OCI-LY1 (cell line): ENCODE measurements around the gene SYT15.
"Not testable (repeated sequence)": the region's sequence is repeated elsewhere in the genome, so short reads cannot be mapped to it uniquely, and the experiment has no call there.

Source experiments
- H2AFZ ChIP-seq: fragments of 200-600 bp; sonication (generic), shearing (Covaris generic); 2 replicates; pipeline ENCODE4 v1.6.0; 2014; ENCODE audit warnings: antibody characterized with exemption, mild to moderate bottlenecking, low read length
- H3F3A ChIP-seq: fragments of 200-600 bp; sonication (generic), shearing (Covaris generic); 2 replicates; pipeline ENCODE4 v1.6.0; 2014; ENCODE audit warnings: mild to moderate bottlenecking, antibody characterized with exemption, low read length, moderate library complexity; ENCODE audit not compliant: insufficient read depth
- H3K27ac ChIP-seq: fragments of 200-600 bp; sonication (generic); 2 replicates; pipeline ENCODE4 v1.5.1; 2014; ENCODE audit warnings: low read length, mixed run types, mild to moderate bottlenecking, low read depth; ENCODE audit not compliant: poor library complexity, severe bottlenecking
- H3K27me3 ChIP-seq: fragments of 200-600 bp; sonication (generic); 2 replicates; pipeline ENCODE4 v1.6.0; 2014; ENCODE audit warnings: antibody characterized with exemption, mild to moderate bottlenecking, low read length, moderate library complexity; ENCODE audit not compliant: insufficient read depth
- H3K36me3 ChIP-seq: fragments of 200-600 bp; sonication (generic); 2 replicates; pipeline ENCODE4 v1.6.1; 2014; ENCODE audit warnings: mild to moderate bottlenecking, antibody characterized with exemption, low read length, moderate library complexity, mixed read lengths; ENCODE audit not compliant: insufficient read depth
- H3K4me1 ChIP-seq: fragments of 200-600 bp; sonication (generic); 2 replicates; pipeline ENCODE4 v1.5.1; 2014; ENCODE audit warnings: mild to moderate bottlenecking, low read length, moderate library complexity; ENCODE audit not compliant: insufficient read depth, severe bottlenecking
- H3K4me2 ChIP-seq: fragments of 200-600 bp; sonication (generic), shearing (Covaris generic); 2 replicates; pipeline ENCODE4 v1.6.1; 2014; ENCODE audit warnings: low read length
- H3K4me3 ChIP-seq: fragments of 200-600 bp; sonication (generic); 2 replicates; pipeline ENCODE4 v1.5.1; 2014; ENCODE audit warnings: low read length, low read depth, mild to moderate bottlenecking, mixed read lengths; ENCODE audit not compliant: poor library complexity, severe bottlenecking
- H3K79me2 ChIP-seq: fragments of 200-600 bp; shearing (Covaris generic); 2 replicates; pipeline ENCODE4 v1.6.1; 2016; ENCODE audit warnings: mixed run types, low read length, mixed read lengths; ENCODE audit not compliant: insufficient read depth
- H3K9ac ChIP-seq: fragments of 200-600 bp; sonication (generic), shearing (Covaris generic); 2 replicates; pipeline ENCODE4 v1.6.1; 2014; ENCODE audit warnings: mild to moderate bottlenecking, low read length, mixed read lengths
- H3K9me2 ChIP-seq: fragments of 200-600 bp; sonication (generic), shearing (Covaris generic); 2 replicates; pipeline ENCODE4 v1.6.1; 2014; ENCODE audit warnings: low read depth, mild to moderate bottlenecking, low read length, mixed read lengths
- H3K9me3 ChIP-seq: fragments of 200-600 bp; shearing (Covaris generic); 2 replicates; pipeline ENCODE4 v1.6.1; 2014; ENCODE audit warnings: low read length, mixed read lengths
- H4K20me1 ChIP-seq: fragments of 200-600 bp; sonication (generic), shearing (Covaris generic); 2 replicates; pipeline ENCODE4 v1.6.0; 2016; ENCODE audit warnings: mild to moderate bottlenecking, low read length; ENCODE audit not compliant: insufficient read depth

Gene SYT15

GRCh38 chr10:46615540-46615939, 36.6 kb downstream of the SYT15 start:
- not testable (repeated sequence) for H3K27ac ChIP-seq, H3K9me3 ChIP-seq, H3K36me3 ChIP-seq, H4K20me1 ChIP-seq, H3K4me3 ChIP-seq, H3K4me2 ChIP-seq, H3F3A ChIP-seq, H3K27me3 ChIP-seq, H3K9ac ChIP-seq, H3K79me2 ChIP-seq, H3K4me1 ChIP-seq, H2AFZ ChIP-seq, H3K9me2 ChIP-seq

DNA sequence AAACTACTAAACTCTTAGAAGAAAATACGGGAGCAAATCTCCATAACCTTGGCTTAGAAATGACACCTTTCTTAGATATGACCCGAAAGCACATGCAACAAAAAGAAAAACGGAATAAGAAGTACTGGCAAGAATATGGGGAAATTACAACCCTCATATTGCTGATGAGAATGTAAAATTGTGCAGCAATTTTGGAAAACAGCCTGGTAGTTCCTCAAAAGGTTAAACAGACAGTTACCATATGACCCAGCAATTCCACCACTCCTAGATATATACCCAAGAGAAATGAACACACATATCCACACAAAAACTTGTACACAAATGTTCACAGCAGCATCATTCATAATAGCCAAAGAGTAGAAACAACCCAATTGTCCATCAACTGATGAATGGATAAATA, 37.3 kb downstream of the SYT15 start:
- not testable (repeated sequence) for H3K9me3 ChIP-seq, H2AFZ ChIP-seq, H3K27me3 ChIP-seq, H4K20me1 ChIP-seq, H3K4me1 ChIP-seq, H3F3A ChIP-seq, H3K9me2 ChIP-seq, H3K79me2 ChIP-seq, H3K4me2 ChIP-seq, H3K36me3 ChIP-seq, H3K4me3 ChIP-seq, H3K27ac ChIP-seq, H3K9ac ChIP-seq

GRCh38 chr10:46617134-46617533, 38.2 kb downstream of the SYT15 start:
- not testable (repeated sequence) for H2AFZ ChIP-seq, H3F3A ChIP-seq, H3K9me3 ChIP-seq, H3K27me3 ChIP-seq, H3K4me3 ChIP-seq, H4K20me1 ChIP-seq, H3K9me2 ChIP-seq, H3K79me2 ChIP-seq, H3K4me2 ChIP-seq, H3K9ac ChIP-seq, H3K4me1 ChIP-seq, H3K36me3 ChIP-seq, H3K27ac ChIP-seq

DNA sequence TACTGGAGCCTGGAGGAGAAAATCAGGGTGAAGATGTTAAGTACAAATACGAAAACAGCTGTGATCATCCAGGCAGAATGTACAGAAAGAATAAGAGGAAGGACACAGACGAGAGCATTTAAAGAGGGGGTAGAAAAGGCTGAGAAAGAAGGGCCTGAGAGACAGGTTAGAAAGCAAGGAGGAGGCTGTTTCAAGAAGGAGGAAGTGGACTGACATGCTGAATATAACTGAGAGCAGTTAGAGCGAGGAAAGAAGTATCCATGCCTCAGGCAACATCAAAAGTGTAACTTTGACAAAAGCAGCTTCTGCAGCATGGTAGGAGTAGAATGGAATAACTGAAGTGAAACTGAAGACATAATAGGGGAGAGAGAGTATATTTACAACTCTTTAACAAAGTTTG, 39.0 kb downstream of the SYT15 start:
- H3K36me3 ChIP-seq, H3K9ac ChIP-seq, H3K79me2 ChIP-seq, H3K9me2 ChIP-seq, H2AFZ ChIP-seq, H3F3A ChIP-seq, H3K4me2 ChIP-seq, H3K27ac ChIP-seq, H3K9me3 ChIP-seq, H3K4me1 ChIP-seq, H3K27me3 ChIP-seq, H3K4me3 ChIP-seq, H4K20me1 ChIP-seq: not testable (repeated sequence)

DNA sequence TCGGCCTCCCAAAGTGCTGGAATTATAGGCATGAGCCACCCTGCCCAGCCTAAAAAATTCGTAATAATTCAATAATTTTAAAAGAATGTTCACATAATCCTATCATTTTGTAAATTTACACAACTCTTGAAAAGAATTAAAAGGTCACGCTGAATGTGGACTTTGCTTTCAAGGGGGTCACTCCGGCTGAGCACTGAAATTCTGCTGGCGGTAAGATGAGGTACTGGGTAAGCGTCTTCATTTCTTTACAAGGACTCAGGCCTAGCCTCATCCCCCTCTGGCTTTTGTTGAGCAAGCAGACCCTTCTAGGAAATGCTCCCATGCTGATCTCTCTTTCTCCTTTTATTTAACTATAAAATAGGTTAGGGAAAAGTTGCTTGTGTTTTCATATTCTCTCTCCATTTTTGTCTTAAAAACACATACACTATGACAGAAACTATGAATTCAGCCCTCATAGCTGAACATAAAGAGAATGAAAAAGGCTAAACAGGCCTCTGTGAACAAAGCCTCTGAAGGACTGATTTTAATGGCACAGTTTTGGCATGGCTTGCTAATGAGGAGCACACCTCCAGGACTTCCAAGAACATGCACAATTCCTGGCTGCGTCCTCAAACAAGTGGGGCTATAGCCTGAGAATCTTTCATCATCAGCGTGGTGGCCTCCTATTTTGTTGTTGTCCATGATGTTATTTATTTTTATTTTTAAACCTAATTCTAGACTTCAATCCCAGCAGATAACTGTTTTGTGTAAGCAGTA, 45.1 kb downstream of the SYT15 start:
- not testable (repeated sequence) for H3K27ac ChIP-seq, H3F3A ChIP-seq, H3K9ac ChIP-seq, H2AFZ ChIP-seq, H3K4me1 ChIP-seq, H3K27me3 ChIP-seq, H3K79me2 ChIP-seq, H3K4me2 ChIP-seq, H4K20me1 ChIP-seq, H3K4me3 ChIP-seq, H3K36me3 ChIP-seq, H3K9me3 ChIP-seq, H3K9me2 ChIP-seq

DNA sequence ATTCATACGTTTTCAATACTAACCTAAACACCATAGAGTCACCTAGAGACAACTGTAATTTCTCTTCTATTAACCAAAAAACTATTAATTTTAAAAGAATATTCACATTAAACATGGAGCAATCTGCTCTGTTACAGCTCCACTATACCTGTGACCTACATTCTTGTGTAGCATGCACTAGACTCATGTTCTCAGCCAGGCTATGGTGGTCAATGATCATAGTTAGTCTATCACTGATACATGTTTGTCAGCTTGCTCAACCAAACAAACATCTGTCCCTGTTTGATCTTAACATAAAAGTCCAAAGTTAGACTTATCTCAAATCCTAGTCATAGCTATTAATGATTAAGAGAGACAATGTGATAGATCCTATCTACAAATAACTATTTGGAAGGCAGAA, 50.9 kb downstream of the SYT15 start:
- not testable (repeated sequence) for H3K4me2 ChIP-seq, H3K9me2 ChIP-seq, H3K9ac ChIP-seq, H3K27me3 ChIP-seq, H2AFZ ChIP-seq, H3F3A ChIP-seq, H3K4me1 ChIP-seq, H3K27ac ChIP-seq, H3K9me3 ChIP-seq, H3K36me3 ChIP-seq, H4K20me1 ChIP-seq, H3K4me3 ChIP-seq, H3K79me2 ChIP-seq

DNA sequence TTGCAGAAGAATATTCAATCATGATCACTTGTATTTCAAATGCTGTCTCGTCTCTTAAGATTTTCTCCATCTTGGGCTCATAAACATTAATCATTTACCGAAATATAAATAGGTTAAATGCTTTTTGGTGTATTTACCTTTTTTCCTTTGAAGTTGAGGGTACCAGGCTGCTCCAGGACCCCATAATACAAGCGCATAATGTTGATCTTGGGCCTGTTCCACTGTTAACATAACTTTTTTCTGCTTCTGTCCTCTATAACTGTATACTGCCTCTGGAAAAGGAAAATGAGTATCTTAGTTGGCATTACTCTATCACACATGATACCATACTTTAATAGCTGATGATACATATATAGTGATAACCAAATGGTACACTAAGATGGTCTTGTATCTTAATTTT, 51.9 kb downstream of the SYT15 start:
- H3K27me3 ChIP-seq, H3K4me1 ChIP-seq, H3K79me2 ChIP-seq, H3F3A ChIP-seq, H3K4me2 ChIP-seq, H4K20me1 ChIP-seq, H3K9ac ChIP-seq, H3K36me3 ChIP-seq, H2AFZ ChIP-seq, H3K9me3 ChIP-seq, H3K27ac ChIP-seq, H3K9me2 ChIP-seq, H3K4me3 ChIP-seq: not testable (repeated sequence)

DNA sequence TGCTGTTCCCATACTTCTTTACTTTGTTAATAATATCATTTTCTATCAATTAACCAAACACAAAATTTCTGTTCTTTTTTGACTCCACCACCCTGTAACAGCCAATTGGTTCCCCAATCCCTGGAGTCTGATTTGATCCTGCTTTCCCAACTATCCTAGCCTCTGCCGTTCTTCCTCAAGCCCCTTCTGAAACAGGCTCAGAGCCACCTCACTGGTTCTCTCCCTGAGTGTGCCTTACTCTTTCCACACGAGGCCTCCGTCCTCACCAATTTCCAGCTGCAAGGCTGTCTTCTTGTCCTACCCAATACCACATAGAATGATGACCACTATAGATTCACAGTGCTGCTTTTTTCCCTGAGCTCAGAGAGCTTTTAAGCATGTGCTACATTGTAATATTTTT, 52.8 kb downstream of the SYT15 start:
- not testable (repeated sequence) for H3K27ac ChIP-seq, H2AFZ ChIP-seq, H3K79me2 ChIP-seq, H3K4me3 ChIP-seq, H3K4me1 ChIP-seq, H3K9me3 ChIP-seq, H3K27me3 ChIP-seq, H3K4me2 ChIP-seq, H3F3A ChIP-seq, H4K20me1 ChIP-seq, H3K9ac ChIP-seq, H3K36me3 ChIP-seq, H3K9me2 ChIP-seq
